Caco-2 (cell line): ENCODE data around the gene ADD1. TPM values are rescaled to one million over a fixed set of nuclear protein-coding genes. Genes with fewer than 3 reads are reported as not detected.

Experiments used
- BruUV-seq: library from RNA; stranded (reverse); fragments of 400-500 nt; replicated peaks from 2 replicates; lab custom pipeline; 2021; lab: Mats Ljungman, UMichigan
- CTCF ChIA-PET: fragments of 300-600 bp; sonication (Branson Sonifier 250); formaldehyde crosslinking; loops from one replicate; lab custom pipeline; 2022; ENCODE audit warnings: antibody characterized with exemption; lab: Charles Lee
- POLR2A ChIA-PET: fragments of 300-600 bp; sonication (Branson Sonifier 250); formaldehyde crosslinking; loops from one replicate; lab custom pipeline; 2022; ENCODE audit warnings: antibody characterized with exemption; lab: Charles Lee
- DNase-seq, 2 experiments: peaks; one replicate each; pipeline versions ENCODE4 v3.0.0 to v3.0.0-alpha.2; 2020 to 2022
- H3K27me3 ChIP-seq: replicated peaks from 2 replicates; pipeline ENCODE4 v1.6.0; 2011; ENCODE audit warnings: low read length; ENCODE audit not compliant: control insufficient read depth, insufficient read depth
- H3K36me3 ChIP-seq: 2 replicates; pipeline ENCODE4 v1.5.1; 2011; ENCODE audit warnings: low read length; ENCODE audit not compliant: control insufficient read depth, insufficient read depth
- H3K4me1 ChIP-seq: fragments of 250-450 bp; sonication (Bioruptor Pico); 2 replicates; pipeline ENCODE4 v1.5.1; 2020; ENCODE audit warnings: mild to moderate bottlenecking
- H3K4me3 ChIP-seq: 2 replicates; pipeline ENCODE4 v1.5.1; 2011; ENCODE audit warnings: low read depth, mild to moderate bottlenecking, control low read depth, low read length
- H3K9me3 ChIP-seq: fragments of 250-450 bp; sonication (Bioruptor Pico); 2 replicates; pipeline ENCODE4 v1.5.1; 2020; ENCODE audit warnings: mild to moderate bottlenecking, moderate library complexity
- H3K27ac Mint-ChIP-seq: one replicate; pipeline ENCODE4 v1.8.0; 2022; ENCODE audit warnings: mixed read lengths; ENCODE audit not compliant: unreplicated experiment
- H3K27me3 Mint-ChIP-seq: one replicate; pipeline ENCODE4 v1.8.0; 2022; ENCODE audit warnings: mixed read lengths; ENCODE audit not compliant: insufficient read depth, unreplicated experiment
- H3K36me3 Mint-ChIP-seq: one replicate; pipeline ENCODE4 v1.8.0; 2022; ENCODE audit warnings: mild to moderate bottlenecking, mixed read lengths; ENCODE audit not compliant: insufficient read depth, unreplicated experiment
- H3K4me1 Mint-ChIP-seq: one replicate; pipeline ENCODE4 v1.8.0; 2022; ENCODE audit warnings: low read depth, mixed read lengths; ENCODE audit not compliant: unreplicated experiment
- H3K4me3 Mint-ChIP-seq: one replicate; pipeline ENCODE4 v1.8.0; 2022; ENCODE audit warnings: mild to moderate bottlenecking, moderate library complexity, mixed read lengths; ENCODE audit not compliant: unreplicated experiment
- H3K9me3 Mint-ChIP-seq: one replicate; pipeline ENCODE4 v1.8.0; 2022; ENCODE audit warnings: mixed read lengths; ENCODE audit not compliant: unreplicated experiment
- CTCF ChIP-seq, 2 experiments: fragments of 200-600 bp in 1 of 2; IDR thresholded peaks; 1 replicate in 1 of 2; 2 replicates in 1 of 2; pipeline versions ENCODE4 v1.5.1 to v1.8.0; 2011 to 2022; ENCODE audit warnings: antibody characterized with exemption in 1 of 2, control low read depth in 1 of 2, inconsistent platforms in 1 of 2, low read depth in 1 of 2, low read length in 1 of 2, mild to moderate bottlenecking in 1 of 2, moderate library complexity in 1 of 2; ENCODE audit not compliant: insufficient read depth in 1 of 2, severe bottlenecking in 1 of 2, unreplicated experiment in 1 of 2
- intact Hi-C: fragments of 100-400 bp; cut with micrococcal nuclease; formaldehyde crosslinking; loops from one replicate; pipeline ENCODE4 v1.10.0; 2022; ENCODE audit not compliant: unreplicated experiment
- total RNA-seq: library from RNA; stranded (reverse); gene quantifications from 2 replicates; pipeline ENCODE4 v1.2.3, GENCODE V29; 2022

ADD1 gene
- total RNA-seq, 1 experiment from 2014 or later, result 242 TPM

GRCh38 chr4:2813446-2814405 is 29.9 kb upstream of the ADD1 start:
- intact Hi-C loops, result no loop called here
- no peak overlapping the region for H3K4me3 Mint-ChIP-seq
- Histone ChIP-seq H3K36me3 (no peaks in the 10 kb centered on the region), H3K4me1 (peaks cover 7% of the 10 kb centered on the region; the same call in 1 of the 2 replicates), H3K4me3 (no peak overlapping the region), H3K27me3 (no peaks in the 10 kb centered on the region), H3K9me3 (no peaks in the 10 kb centered on the region; the same call in 1 of the 2 replicates)
- peaks cover 7% of the 10 kb centered on the region for H3K4me1 Mint-ChIP-seq
- CTCF ChIA-PET, result no interaction called here
- H3K9me3 Mint-ChIP-seq, result no peaks in the 10 kb centered on the region
- DNase-seq, result no peak
- H3K27ac Mint-ChIP-seq, result no peak overlapping the region
- no peaks in the 10 kb centered on the region for H3K27me3 Mint-ChIP-seq
- TF ChIP-seq CTCF (IDR thresholded peaks at IDR 0.05; ENCODE audit: insufficient read depth in 1 of 2, low read depth in 1 of 2, low read length in 1 of 2, severe bottlenecking in 1 of 2, unreplicated experiment in 1 of 2), result no peak
- peaks cover 14% of the 10 kb centered on the region for H3K36me3 Mint-ChIP-seq
- POLR2A ChIA-PET, result no interaction called here
- BruUV-seq, result no TSS peak

- Mint-ChIP-seq H3K4me1 (peaks cover 14% of the 10 kb centered on the region), H3K36me3 (peaks cover 20% of the 10 kb centered on the region), H3K4me3 (no peak overlapping the region), H3K9me3 (no peaks in the 10 kb centered on the region), H3K27me3 (no peaks in the 10 kb centered on the region), H3K27ac (no peak overlapping the region)
- Histone ChIP-seq H3K4me1 (peaks cover 7% of the 10 kb centered on the region; the same call in 1 of the 2 replicates), H3K9me3 (no peaks in the 10 kb centered on the region; the same call in 1 of the 2 replicates), H3K4me3 (no peak overlapping the region), H3K36me3 (no peaks in the 10 kb centered on the region), H3K27me3 (no peaks in the 10 kb centered on the region)
- no peak for TF ChIP-seq CTCF (IDR thresholded peaks at IDR 0.05; ENCODE audit: insufficient read depth in 1 of 2, low read depth in 1 of 2, low read length in 1 of 2, severe bottlenecking in 1 of 2, unreplicated experiment in 1 of 2)
- no TSS peak for BruUV-seq
- ChIA-PET CTCF (no interaction called here), POLR2A (no interaction called here)
- DNase-seq, result no peak
- intact Hi-C loops, result no loop called here
Observed at GRCh38 chr4:2814627-2815270, 28.9 kb upstream of the ADD1 start.

DNA sequence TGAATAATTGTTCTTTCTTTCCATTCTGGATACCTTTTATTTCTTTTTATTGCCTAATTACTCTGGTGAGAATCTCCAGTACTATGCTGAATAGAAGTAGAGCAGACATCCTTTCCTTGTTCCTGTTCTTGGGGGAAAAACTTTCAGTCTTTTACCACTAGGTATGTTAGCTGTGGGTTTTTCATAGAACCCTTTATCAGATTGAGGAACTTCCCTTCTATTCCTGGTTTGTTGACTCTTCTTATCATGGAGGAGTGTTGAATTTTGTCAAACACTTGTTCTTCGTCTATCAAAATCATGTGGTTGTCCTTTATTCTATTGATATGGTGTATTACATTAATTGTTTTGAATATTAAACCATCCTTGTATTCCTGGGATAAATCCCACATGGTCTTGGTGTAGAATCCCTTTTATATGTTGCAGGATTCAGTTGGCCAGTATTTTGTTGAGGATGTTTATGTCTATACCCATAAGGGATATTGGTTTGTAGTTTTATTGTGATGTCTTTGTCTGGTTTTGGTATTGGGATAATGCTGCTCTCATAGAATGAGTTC is 27.2 kb upstream of the ADD1 start:
- ChIA-PET CTCF (no interaction called here), POLR2A (no interaction called here)
- no peak for TF ChIP-seq CTCF (IDR thresholded peaks at IDR 0.05; ENCODE audit: insufficient read depth in 1 of 2, low read depth in 1 of 2, low read length in 1 of 2, severe bottlenecking in 1 of 2, unreplicated experiment in 1 of 2)
- peaks cover 7% of the 10 kb centered on the region; the same call in 1 of the 2 replicates for H3K4me1 ChIP-seq
- Mint-ChIP-seq H3K27ac (peak overlapping the region; percentile 60), H3K9me3 (no peaks in the 10 kb centered on the region), H3K4me1 (peaks cover 15% of the 10 kb centered on the region), H3K27me3 (no peaks in the 10 kb centered on the region), H3K4me3 (peak overlapping the region; percentile 76), H3K36me3 (peaks cover 21% of the 10 kb centered on the region)
- intact Hi-C loops, result no loop called here
- H3K36me3 ChIP-seq, result no peaks in the 10 kb centered on the region
- BruUV-seq, result no TSS peak
- no peaks in the 10 kb centered on the region for H3K27me3 ChIP-seq
- DNase-seq, result no peak
- no peak overlapping the region for H3K4me3 ChIP-seq
- no peaks in the 10 kb centered on the region; the same call in 1 of the 2 replicates for H3K9me3 ChIP-seq
